Activated naive CD4-positive, alpha-beta T cell treated with anti-CD3 and anti-CD28 coated beads, Interleukin-2, amount 50 U/mL, for 16 hours (primary cell): ENCODE measurements around the gene TCTN2.
A peak's percentile ranks its signal among the peaks of the same experiment; 100 is the strongest.

Source experiments
- DNase-seq: peaks from one replicate; pipeline ENCODE4 v3.0.0-alpha.2; 2020

The TCTN2 gene

DNA sequence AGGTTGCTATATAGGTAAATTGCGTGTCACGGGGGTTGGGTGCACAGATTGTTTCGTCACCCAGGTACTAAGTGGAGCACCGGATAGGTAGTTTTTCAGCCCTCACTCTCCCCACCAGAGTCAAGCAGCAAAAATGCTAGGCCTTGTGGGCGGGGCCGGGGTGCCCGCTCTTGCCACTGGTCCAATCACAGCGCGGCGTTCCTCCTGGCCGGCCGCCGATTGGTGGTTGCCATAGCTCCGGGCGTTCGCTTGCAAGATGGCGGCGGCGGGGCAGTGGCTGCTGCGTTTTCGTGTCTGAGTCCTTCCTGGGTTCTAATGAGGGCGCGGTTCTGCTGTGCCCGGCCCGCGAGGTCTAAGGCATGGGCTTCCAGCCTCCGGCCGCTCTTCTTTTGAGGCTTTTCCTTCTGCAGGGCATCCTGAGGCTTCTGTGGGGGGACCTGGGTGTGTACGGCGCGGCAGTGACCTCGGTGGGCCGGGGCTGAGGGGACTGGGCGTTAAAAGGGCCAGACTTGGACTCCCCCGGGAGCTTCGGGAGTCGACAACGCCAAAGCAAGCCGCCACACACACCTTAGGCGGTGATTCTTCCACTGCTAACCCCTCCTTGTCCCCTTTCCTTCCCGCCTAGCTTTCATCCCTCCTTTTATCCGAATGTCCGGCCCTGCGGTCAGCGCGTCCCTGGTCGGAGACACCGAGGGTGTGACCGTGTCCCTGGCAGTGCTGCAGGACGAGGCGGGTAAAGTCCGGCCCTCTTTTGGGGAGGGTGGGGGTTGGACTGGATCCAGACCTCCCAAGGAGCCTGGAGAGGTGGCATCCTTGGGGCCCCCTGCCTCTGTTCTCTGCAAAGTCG is at the start of gene TCTN2:
Gene TCTN2, plus strand, starts transcription at position 232 of the 847 bp plus-strand sequence. Its CDS starts 128 bp downstream, at position 360.
- DNase-seq, result peak; percentile 96

DNA sequence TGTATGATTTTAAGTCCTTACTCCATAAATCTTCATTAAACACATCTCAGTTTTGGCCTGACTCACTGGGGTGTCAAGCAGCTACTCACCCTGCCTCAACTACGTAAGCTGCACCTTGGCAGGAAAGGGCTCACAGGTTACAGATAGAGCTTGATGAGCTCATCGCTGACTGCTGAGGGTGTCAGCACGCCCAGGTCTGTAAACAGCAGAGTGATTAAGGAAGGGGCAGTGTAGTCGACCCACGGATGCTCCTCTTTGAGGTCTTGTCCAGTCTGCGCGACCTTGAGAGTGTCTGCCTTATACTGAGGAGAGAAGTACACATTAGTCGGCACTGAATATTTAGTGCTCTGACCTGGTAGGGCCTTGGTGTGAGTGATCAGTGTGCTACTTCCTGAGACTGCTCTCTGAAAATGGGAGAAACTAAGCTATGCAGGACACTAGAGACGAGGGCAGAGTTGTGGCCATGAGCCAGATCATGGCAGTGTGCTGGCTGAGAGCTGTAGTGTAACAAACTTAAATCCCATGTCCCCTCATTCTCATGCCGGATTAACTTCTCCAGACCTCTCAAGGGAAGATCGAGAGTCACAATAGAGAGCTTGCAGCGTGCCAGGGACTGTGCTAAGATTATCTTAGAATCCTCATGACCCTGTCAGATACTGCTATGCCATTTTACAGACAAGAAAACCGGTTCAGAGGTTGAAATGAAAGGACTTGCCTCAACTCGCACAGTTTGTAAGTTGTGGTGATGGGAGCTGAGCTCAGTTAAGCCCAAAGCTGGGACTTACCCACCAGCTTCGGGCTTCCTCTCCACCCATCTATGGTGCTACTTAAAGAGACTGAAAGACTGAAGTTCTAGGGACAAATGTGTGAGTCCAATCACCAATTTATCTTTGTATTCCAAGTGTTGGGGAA is 49.0 kb upstream of the TCTN2 start:
- DNase-seq, result no peak

DNA sequence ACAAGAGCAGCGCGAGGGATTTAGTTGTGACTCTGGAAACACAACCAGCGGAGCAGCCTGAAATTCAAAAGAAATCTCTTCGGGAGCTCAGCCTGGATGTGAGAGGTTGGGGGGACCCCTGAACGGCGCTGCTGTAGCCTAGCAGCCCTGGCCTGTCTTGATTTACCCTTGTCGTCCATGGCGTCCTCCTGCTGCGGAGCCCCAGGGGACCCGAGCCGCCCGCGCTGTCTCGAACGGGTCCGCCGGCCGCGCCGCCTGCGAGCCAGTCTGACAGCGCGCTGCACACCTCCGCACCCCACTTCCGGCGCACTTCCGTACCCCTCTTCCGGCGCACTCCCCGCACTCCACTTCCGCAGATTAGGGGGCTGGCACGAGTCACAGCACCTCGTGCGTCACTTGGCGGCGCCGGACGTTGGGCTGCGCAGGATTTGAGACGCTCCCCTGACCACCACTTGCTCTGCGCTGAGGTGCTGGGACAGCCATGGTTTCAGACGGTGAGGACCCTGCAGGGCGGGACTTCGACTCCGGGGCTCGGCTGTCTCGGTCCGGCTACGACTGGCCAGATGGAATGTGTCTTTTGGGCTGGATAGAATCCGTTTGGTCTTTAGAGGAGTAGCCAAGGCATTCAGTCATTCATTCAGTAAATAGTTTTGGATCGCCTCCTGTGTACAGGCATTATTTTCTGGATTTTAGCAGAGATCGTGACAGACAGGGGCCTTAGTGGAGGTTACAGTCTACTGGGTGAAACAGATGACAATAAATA is 37.4 kb upstream of the TCTN2 start, which contains the start of the genes EIF2B1 and GTF2H3:
Gene EIF2B1, minus strand, starts transcription at position 308 of the 763 bp plus-strand sequence. Its CDS starts 129 bp downstream, at position 179.
Gene GTF2H3, plus strand, starts transcription at position 451 of the 763 bp plus-strand sequence. Its CDS starts 31 bp downstream, at position 482.
- peak; percentile 96 for DNase-seq

DNA sequence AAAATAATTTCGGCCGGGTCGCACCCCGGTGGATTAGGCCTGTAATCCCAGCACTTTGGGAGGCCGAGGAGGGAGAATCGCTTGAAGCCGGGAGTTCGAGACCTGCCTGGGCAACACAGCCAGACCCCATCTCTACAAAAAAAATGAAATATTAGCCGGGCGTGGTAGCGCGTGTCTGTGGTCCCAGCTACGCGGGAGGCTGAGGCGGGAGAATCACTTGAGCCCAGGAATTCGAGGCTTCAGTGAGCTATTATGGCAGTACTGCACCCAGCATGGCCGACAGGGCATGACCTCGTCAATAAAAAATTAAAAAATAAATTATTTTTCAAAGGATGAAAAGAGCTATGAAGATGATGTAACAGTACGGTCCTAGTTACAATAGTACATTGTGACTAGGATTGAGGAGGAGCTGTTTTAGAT is 36.8 kb upstream of the TCTN2 start:
- no peak for DNase-seq

DNA sequence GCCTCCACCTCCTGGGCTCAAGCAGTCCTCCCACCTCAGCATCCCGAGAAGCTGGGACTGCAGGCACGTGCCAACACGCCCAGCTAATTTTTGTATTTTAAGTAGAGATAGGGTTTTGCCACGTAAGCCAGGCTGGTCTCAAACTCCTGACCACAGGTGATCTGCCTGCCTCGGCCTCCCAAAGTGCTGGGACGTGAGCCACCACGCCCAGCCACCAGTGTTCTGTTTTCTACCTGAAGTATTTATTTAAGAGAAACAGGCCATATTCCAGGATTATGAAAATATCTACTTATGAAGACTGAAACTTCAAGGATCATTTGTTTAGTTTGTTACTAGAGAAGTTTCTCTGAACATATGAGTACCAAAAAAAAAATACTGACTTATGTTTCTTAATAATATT is 27.0 kb upstream of the TCTN2 start:
- no peak for DNase-seq

DNA sequence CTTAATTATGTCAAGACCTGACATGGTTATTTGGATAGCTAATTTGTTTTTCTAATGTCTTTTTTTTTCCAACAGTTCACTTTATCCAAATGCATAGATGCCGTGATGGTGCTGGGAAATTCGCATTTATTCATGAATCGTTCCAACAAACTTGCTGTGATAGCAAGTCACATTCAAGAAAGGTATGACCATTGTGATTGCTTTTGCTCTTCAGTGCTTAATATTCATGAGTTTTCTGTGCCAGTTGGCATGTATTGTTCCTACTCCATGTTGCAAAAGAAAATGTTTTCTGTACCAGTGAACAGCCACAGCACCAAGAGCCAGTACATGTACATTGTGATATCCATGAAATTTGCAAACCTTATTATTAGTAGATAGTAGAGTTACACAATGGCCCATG is 25.5 kb upstream of the TCTN2 start:
- DNase-seq, result no peak

DNA sequence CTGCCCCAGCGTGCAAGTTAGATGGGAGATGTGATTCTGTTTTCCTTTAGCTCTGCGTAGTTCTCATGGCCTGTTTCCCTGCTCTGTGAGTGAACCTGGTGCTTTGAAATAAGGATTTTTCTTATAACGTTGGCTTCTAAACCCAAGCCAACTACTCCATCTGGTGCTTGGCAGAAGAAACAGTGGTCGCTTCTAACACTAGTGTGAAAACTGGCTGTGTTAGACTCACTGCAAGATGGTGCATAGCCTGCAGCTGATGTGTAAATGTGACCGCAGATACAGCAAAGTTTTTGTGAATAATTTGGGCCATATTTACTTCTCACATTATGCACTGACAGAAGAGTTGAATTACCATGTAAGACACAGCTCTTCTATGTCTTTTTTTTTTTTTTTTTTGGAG is 25.0 kb upstream of the TCTN2 start:
- no peak for DNase-seq

DNA sequence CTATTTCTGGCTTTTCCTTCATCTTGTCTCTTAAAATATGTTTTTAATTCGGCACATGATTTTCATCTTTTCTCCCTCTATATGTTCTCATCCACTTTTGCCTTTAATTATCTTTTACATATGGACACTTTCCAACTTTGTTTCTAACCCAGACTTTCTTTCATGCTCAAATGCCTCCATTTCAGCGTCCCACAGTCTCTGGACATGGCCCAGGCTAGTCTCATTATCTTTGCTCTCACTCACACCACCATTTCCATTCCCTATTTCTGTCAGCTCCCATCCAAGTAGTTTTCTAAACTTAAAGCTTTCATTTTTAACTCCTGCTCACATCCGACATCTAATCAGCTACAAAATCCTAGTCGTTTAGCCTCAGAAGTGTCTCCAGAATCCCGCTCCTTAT is 22.5 kb upstream of the TCTN2 start:
- no peak for DNase-seq

DNA sequence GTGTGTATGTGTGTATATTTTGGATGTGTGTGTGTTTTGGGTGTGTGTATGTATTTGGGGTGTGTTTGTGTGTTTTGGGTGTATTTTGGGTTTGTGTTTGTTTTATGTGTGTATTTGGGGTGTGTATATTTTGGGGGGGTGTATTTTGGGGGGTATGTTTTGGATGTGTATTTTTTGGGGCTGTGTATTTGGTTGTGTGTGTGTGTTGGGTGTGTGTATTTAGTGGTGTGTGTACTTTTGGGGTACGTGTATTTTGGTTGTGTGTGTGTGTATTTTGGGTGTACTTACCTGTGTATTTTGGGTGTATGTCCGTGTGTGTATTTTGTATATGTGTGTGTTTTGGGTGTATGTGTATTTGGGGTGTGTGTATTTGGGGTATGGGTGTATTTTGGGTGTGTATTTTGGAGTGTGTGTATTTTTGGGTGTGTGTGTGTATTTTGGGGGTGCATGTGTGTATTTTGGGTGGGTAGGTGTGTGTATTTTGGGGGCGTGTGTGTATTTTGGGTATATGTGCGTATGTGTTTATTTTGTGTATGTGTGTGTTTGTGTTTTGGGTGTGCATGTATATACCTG is 16.7 kb upstream of the TCTN2 start:
- no peak for DNase-seq

DNA sequence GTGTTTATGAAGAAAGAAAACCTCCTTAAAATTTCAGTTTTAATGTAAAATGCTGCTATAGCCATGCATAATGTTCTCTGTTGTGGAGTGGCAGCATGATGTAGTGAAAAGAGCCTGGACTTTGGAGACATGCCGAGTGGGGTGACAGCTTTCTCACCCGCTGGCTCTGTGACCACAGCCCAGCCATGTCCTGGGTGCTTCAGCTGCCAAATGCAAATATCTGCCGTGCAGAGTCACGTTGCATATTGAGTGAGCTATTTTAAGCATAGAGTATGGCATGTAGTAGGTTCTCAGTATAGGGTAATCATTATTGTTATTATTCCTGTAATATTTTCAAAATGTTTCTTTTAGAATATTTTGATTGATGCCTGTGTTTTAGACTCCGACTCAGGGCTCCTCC is 15.5 kb upstream of the TCTN2 start:
- DNase-seq, result no peak

DNA sequence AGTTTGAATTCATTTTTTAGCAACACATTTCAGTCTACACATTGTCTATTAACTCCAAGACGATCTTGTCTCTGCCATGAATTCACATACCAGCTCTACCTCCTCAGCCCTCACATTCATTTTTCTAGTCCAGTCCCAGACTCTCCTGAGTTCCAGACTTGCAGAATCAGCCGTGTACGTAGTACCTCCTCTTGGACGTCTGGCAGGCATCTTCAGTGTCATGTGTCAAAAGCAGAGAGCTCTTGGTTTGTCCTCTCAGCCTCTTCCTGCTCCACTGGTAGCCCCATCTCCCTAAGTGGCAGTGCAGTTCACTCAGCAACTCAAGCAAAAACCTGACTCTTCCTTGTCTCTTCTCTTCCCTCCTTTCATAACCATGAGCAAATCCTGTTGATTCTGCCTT is 14.5 kb upstream of the TCTN2 start:
- DNase-seq, result no peak

DNA sequence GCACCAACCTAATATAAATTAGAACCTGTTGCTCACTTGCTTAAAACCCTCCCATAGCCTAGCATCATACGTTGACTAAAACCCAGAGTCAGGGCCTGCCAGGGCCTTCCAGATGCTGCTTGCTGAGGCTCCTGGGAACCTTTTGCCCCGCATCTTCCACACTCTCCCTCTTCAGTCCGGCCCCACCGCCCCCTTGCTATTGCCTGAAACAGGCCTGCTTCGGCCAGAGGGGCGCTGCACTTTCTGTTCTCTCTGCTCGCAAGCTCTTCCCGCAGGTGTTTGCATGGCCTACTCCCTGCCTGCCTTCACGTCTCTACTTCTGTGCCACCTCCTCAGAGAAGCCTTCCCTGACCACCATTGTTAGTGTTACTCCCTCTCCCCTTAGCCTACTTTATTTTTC is 13.7 kb upstream of the TCTN2 start:
- DNase-seq, result no peak

DNA sequence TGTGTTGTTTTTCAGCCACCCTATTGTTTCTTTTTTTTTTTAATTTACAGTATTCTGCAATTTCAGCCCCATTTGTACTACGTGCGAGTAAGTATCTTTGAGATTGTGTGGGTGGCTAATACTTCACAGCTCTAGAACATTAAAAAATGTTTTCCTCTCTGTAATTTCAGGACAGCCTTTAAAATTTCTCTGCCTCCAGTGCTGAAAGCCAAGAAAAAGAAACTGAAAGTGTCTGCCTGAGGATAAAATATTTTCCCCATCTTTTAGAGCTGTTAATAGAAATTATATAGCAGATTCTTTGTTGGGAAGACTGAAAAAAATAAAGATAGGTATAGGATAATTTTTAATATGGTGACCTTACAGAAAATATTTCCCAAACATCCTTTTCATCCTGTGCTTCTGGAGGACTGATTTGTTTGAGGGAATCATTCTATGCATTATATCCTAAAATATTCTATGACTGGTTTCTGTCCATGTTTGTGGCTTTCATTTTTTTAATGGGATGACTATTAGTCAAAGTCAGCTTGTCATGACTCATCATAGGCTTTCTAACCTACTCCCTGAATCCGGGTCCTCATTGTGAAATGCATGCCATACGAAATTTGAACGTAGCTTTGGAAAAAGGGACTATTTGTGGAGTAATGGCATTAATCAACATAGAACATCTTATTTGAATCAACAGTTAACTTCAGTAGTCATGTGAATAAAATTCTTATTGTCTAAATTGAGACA is 10.8 kb upstream of the TCTN2 start:
- no peak for DNase-seq

DNA sequence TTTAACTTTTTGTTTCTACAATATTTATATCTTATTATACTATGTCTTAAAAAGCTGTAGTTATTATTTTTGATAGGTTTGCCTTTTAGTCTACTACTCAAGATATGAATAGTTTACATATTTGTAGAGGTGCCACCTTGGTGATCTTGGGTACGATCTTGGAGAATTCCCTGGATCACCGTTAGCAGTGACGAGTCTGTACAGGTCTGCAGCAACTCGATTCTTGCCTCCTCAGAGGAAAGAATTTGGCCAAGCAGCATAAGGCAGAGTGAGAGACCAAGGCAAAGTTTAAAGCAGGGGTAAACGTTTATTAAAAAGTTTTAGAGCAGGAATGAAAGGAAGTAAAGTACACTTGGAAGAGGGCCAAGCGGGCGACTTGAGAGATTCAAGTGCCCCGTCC is 3.1 kb upstream of the TCTN2 start:
- DNase-seq, result no peak

DNA sequence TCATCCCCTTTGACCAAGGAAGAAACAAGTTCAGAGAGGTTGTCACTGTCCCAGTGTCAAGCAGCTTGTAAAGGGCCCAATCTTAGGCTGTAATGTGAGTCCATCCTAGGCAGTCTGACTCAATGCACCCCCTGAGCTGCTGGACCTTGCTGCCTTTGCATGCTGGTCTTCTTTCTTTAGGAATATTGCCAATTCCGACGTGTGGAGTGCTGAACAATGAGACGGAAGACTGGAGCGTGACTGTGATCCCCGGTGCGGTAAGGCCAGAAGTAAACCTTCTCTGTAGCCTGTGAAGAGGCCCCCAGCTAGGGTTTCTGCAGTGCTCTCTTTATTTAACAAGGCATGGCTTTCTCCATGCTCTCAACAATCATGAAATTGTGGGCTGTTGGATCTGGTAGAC is 963 bp downstream of the TCTN2 start:
- no peak for DNase-seq

DNA sequence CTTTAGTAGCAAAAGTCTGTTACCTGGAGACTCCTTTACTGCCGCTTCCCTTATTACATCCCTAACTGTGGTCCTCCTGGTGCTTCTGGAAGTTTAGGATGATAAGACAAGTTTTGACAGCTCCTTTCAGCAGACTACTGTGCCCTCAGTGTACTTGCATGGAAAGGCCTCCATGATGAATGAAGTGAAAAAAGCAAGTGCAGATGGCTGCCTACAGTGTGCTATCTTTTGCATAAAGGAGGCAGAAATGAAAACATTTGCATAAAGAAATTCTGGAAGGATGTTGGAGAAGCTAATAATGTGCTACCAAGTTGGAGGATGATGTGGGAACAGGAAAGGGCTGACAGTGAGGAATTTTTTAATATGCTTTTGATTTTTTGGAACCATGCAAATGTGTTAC is 4.5 kb downstream of the TCTN2 start:
- DNase-seq, result no peak

DNA sequence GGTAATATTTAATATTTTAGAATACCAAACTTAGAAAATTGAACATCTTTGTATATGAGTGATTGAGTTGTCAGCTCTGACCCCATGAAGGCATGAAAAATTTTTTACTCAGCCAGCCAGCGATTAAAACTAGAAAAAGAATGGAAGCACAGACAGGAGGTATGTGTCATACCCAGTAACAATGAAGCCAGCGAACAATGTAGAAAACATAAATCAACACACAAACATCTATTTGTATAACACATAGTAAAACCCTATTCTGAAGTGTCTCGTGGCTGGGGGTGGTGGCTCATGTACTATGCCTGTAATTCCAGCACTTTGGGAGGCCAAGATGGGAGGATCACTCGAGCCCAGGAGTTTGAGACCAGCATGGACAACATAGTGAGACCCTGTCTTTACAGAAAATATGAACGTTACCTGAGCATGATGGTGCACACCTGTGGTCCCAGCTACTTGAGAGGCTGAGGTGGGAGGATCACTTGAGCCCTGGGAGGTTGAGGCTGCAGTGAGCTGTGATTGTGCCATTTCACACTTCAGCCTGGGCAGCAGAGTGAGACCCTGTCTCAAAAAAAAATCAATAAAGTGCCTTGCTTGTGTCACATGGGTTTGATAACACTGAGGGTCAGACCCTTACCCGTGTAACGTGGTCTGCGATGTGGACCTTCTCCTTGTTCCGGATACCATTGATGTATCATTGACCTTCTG is 5.9 kb downstream of the TCTN2 start:
- no peak for DNase-seq

DNA sequence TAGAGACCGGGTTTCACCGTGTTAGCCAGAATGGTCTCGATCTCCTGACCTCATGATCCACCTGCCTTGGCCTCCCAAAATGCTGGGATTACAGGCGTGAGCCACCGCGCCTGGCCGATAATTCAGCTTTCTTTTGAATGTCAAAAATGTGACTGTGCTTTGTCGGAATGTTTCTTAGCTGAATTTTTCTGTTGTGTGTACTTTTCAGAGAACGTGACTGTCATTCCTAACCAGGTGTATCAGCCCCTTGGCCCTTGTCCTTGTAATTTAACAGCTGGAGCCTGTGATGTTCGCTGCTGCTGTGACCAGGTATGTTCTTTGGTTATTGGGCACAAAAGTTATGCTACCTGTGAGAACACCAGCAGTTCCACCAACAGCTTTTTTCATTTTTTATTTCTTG is 8.1 kb downstream of the TCTN2 start:
- DNase-seq, result no peak

DNA sequence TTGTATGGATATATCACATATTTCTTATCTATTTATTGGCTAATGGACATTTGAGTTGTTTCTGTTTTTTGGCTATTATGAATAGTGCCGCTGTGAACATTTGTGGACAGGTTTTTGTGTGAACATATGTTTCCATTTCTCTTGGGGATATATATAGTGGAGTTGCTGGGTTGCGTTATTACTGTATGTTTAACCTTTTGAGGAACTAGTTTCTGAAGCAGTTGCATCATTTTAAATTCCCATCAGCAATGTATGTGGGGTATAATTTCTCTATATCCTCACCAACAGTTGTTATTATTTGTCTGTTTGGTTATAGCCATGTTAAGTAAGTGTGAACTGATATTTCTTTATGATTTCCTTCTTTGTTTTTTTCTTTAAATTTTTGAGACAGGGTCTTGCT is 10.7 kb downstream of the TCTN2 start:
- DNase-seq, result no peak

DNA sequence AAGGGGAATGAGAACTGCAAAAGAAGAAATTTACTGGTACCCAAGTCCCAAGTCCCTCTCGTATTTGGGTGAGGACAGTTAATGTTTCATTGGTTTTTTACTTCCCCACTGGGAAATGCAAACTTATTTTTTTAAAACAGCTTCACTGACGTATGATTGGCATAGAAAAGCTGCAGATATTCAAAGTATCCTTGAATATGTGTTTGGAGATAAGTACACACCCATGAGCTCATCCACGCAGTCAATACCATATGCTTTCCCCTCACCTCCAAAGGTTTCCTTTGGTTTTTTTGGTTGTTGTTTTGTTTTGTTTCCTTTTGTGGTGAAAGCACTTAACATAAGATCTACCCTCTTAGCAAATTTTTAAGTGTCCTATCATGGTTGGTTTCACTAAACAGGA is 13.1 kb downstream of the TCTN2 start:
- DNase-seq, result no peak

DNA sequence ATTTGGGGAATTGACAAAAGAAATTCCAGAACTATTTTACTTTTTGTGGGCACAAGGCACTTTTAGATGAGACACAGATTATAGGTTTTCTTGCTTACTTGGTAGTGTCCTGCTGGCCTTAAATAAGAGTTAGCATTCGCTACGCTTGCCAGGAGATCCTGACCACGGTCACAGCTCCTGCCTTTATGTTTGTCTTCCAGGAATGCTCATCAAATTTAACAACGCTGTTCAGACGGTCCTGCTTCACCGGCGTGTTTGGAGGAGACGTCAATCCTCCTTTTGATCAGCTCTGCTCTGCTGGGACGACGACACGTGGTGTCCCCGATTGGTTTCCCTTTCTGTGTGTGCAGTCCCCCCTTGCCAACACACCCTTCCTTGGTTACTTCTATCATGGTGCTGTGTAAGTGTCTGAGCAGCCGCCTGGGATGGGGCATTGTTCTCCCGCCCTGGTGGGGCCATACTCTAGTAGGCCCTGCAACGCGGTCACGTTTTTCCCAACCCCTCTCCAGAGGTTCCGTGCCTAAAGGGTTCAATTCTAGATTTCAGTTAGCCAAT is 15.8 kb downstream of the TCTN2 start:
- no peak for DNase-seq
